WTC11 (cell line): ENCODE measurements around the gene PTPN1. TPM values are rescaled to one million over a fixed set of nuclear protein-coding genes. Genes with fewer than 3 reads are reported as not detected.

Experiments
- ATAC-seq: fragments of 200-7000 bp; cut with Tn5 transposase; 2 replicates; pipeline ENCODE4 v1.10.0; 2021; ENCODE audit warnings: mild to moderate bottlenecking, moderate library complexity
- CTCF ChIA-PET: fragments of 300-600 bp; sonication (Branson Sonifier 250); formaldehyde crosslinking; loops from one replicate; lab custom pipeline; 2021; ENCODE audit warnings: antibody characterized with exemption; lab: Charles Lee
- POLR2A ChIA-PET: fragments of 350-600 bp; sonication (Branson Sonifier 250); formaldehyde crosslinking; loops from one replicate; lab custom pipeline; 2021; ENCODE audit warnings: antibody characterized with exemption; lab: Charles Lee
- DNase-seq: peaks from one replicate; pipeline ENCODE4 v3.0.0; 2021; ENCODE audit warnings: low spot score
- H3K27ac Mint-ChIP-seq: 2 replicates; pipeline ENCODE4 v1.8.0; 2021; ENCODE audit warnings: mixed read lengths
- H3K27me3 Mint-ChIP-seq: 2 replicates; pipeline ENCODE4 v1.8.0; 2021; ENCODE audit warnings: low read depth, mild to moderate bottlenecking, moderate library complexity, mixed read lengths
- H3K36me3 Mint-ChIP-seq: 2 replicates; pipeline ENCODE4 v1.8.0; 2021; ENCODE audit warnings: mixed read lengths
- H3K4me1 Mint-ChIP-seq: 2 replicates; pipeline ENCODE4 v1.8.0; 2022; ENCODE audit warnings: mixed read lengths
- H3K4me3 Mint-ChIP-seq: 2 replicates; pipeline ENCODE4 v1.8.0; 2021; ENCODE audit warnings: mild to moderate bottlenecking, moderate library complexity, mixed read lengths
- H3K9me3 Mint-ChIP-seq: 2 replicates; pipeline ENCODE4 v1.8.0; 2021; ENCODE audit warnings: mixed read lengths
- AFF4 ChIP-seq: sonication (generic); formaldehyde crosslinking; IDR thresholded peaks from 2 replicates; pipeline ENCODE4 v1.8.1; 2023; ENCODE audit warnings: mild to moderate bottlenecking, missing genetic modification reagents, borderline replicate concordance
- AR ChIP-seq: fragments of 250-450 bp; sonication (Bioruptor Pico); IDR thresholded peaks from 2 replicates; pipeline ENCODE4 v1.9.0; 2021; ENCODE audit warnings: mild to moderate bottlenecking
- CBFB ChIP-seq: sonication (generic); formaldehyde crosslinking; IDR thresholded peaks from 2 replicates; pipeline ENCODE4 v1.8.1; 2022; ENCODE audit warnings: mild to moderate bottlenecking, low read depth, missing genetic modification reagents
- CREB1 ChIP-seq: sonication (generic); formaldehyde crosslinking; IDR thresholded peaks from 2 replicates; pipeline ENCODE4 v1.8.0; 2023; ENCODE audit warnings: mild to moderate bottlenecking, missing genetic modification reagents
- E2F1 ChIP-seq: sonication (generic); formaldehyde crosslinking; IDR thresholded peaks from 2 replicates; pipeline ENCODE4 v1.8.0; 2022; ENCODE audit warnings: mild to moderate bottlenecking, missing genetic modification reagents
- KAT7 ChIP-seq: sonication (generic); formaldehyde crosslinking; IDR thresholded peaks from 2 replicates; pipeline ENCODE4 v1.8.1; 2023; ENCODE audit warnings: missing genetic modification reagents, mild to moderate bottlenecking, borderline replicate concordance
- MAX ChIP-seq: sonication (generic); formaldehyde crosslinking; IDR thresholded peaks from 2 replicates; pipeline ENCODE4 v1.8.0; 2022; ENCODE audit warnings: mild to moderate bottlenecking, missing genetic modification reagents
- MXD4 ChIP-seq: fragments of 250-450 bp; sonication (Bioruptor Pico); IDR thresholded peaks from 2 replicates; pipeline ENCODE4 v1.8.0; 2021; ENCODE audit warnings: mild to moderate bottlenecking, moderate library complexity, borderline replicate concordance
- RELA ChIP-seq: sonication (generic); formaldehyde crosslinking; IDR thresholded peaks from 2 replicates; pipeline ENCODE4 v1.8.1; 2022; ENCODE audit warnings: missing genetic modification reagents, mild to moderate bottlenecking, borderline replicate concordance
- TP53 ChIP-seq: sonication (generic); formaldehyde crosslinking; IDR thresholded peaks from 2 replicates; pipeline ENCODE4 v1.8.1; 2023; ENCODE audit warnings: mild to moderate bottlenecking, missing genetic modification reagents
- USF2 ChIP-seq: sonication (generic); formaldehyde crosslinking; IDR thresholded peaks from 2 replicates; pipeline ENCODE4 v1.8.1; 2023; ENCODE audit warnings: mild to moderate bottlenecking, missing genetic modification reagents, moderate library complexity
- ZNF138 ChIP-seq: sonication (generic); formaldehyde crosslinking; conservative IDR thresholded peaks from 2 replicates; pipeline ENCODE4 v1.8.1; 2022; ENCODE audit warnings: mild to moderate bottlenecking, moderate library complexity, missing genetic modification reagents
- ZNF219 ChIP-seq: sonication (generic); formaldehyde crosslinking; IDR thresholded peaks from 2 replicates; pipeline ENCODE4 v1.8.0; 2023; ENCODE audit warnings: missing genetic modification reagents, mild to moderate bottlenecking, borderline replicate concordance
- ZNF263 ChIP-seq: sonication (generic); formaldehyde crosslinking; IDR thresholded peaks from 2 replicates; pipeline ENCODE4 v1.8.1; 2022; ENCODE audit warnings: low read depth, mild to moderate bottlenecking, moderate library complexity, missing genetic modification reagents
- ZNF281 ChIP-seq: sonication (generic); formaldehyde crosslinking; IDR thresholded peaks from 2 replicates; pipeline ENCODE4 v1.8.0; 2023; ENCODE audit warnings: mild to moderate bottlenecking, missing genetic modification reagents
- ZNF425 ChIP-seq: fragments of 250-450 bp; sonication (Bioruptor Pico); conservative IDR thresholded peaks from 2 replicates; pipeline ENCODE4 v1.9.0; 2021; ENCODE audit warnings: mild to moderate bottlenecking
- ZNF671 ChIP-seq: fragments of 250-450 bp; sonication (Bioruptor Pico); IDR thresholded peaks from 2 replicates; pipeline ENCODE4 v1.8.0; 2021; ENCODE audit warnings: mild to moderate bottlenecking
- total RNA-seq: library from RNA; stranded (reverse); gene quantifications from 3 replicates; pipeline ENCODE4 v1.2.3, GENCODE V29; 2021

The PTPN1 gene
- total RNA-seq, 1 experiment from 2014 or later = 29.4 TPM

GRCh38 chr20:50629670-50630045, 119.5 kb downstream of the PTPN1 start:
- Mint-ChIP-seq H3K9me3 (no peaks in the 10 kb centered on the region), H3K27me3 (no peaks in the 10 kb centered on the region), H3K4me1 (peaks cover 29% of the 10 kb centered on the region), H3K27ac (no peak overlapping the region), H3K4me3 (no peak overlapping the region), H3K36me3 (no peaks in the 10 kb centered on the region)
- ChIA-PET CTCF (interaction anchor here (0.6 to 2.9 kb wide), 2 partner anchors 161 to 416 kb away, joined by 3 to 9 read pairs; no protein-coding TSS in a partner anchor), POLR2A (interaction anchor here (0.5 kb wide), 1 partner anchor 12 kb away, joined by 6 read pairs; no protein-coding TSS in a partner anchor)
- no peak for TF ChIP-seq ZNF138 (CRISPR knock-in tag)
- TF ChIP-seq AR (CRISPR knock-in tag) = no peak
- no peak for TF ChIP-seq TP53 (CRISPR knock-in tag)
- TF ChIP-seq USF2 = no peak
- TF ChIP-seq E2F1 (CRISPR knock-in tag) = no peak
- TF ChIP-seq MXD4 (CRISPR knock-in tag) = no peak
- ATAC-seq (no peak), DNase-seq (no peak)

GRCh38 chr20:50630578-50631263, 120.5 kb downstream of the PTPN1 start:
- Mint-ChIP-seq H3K27me3 (no peaks in the 10 kb centered on the region), H3K27ac (0 out of 2 replicates have a peak overlapping the region, but pooled peaks have one; percentile 36), H3K36me3 (no peaks in the 10 kb centered on the region), H3K4me1 (peaks cover 27% of the 10 kb centered on the region), H3K9me3 (no peaks in the 10 kb centered on the region), H3K4me3 (no peak overlapping the region)
- no peak for ATAC-seq
- ChIA-PET POLR2A (interaction anchor here (0.6 kb wide), 1 partner anchor 312 kb away, joined by 3 read pairs; no protein-coding TSS in a partner anchor), CTCF (interaction anchor here (1.2 to 2.5 kb wide), 2 partner anchors 87 to 157 kb away, joined by 4 to 7 read pairs; no protein-coding TSS in a partner anchor)
- TF ChIP-seq ZNF425 (CRISPR knock-in tag) = no peak
- TF ChIP-seq ZNF281 (CRISPR knock-in tag) = no peak
- TF ChIP-seq AFF4 (CRISPR knock-in tag) = no peak
- TF ChIP-seq ZNF671 (CRISPR knock-in tag) = no peak
- no peak for TF ChIP-seq CREB1 (CRISPR knock-in tag)
- TF ChIP-seq MAX (CRISPR knock-in tag) = no peak
- TF ChIP-seq ZNF263 (CRISPR knock-in tag) = no peak
- no peak for TF ChIP-seq ZNF219 (CRISPR knock-in tag)
- TF ChIP-seq RELA (CRISPR knock-in tag) = no peak
- TF ChIP-seq KAT7 (CRISPR knock-in tag) = no peak
- no peak for TF ChIP-seq CBFB
- no peak for DNase-seq
